ENCODE data around the gene PARP8. TPM values are rescaled to one million over a fixed set of nuclear protein-coding genes. Genes with fewer than 3 reads are reported as not detected.

Gene PARP8
- polyA plus RNA-seq, 1 donor (not counting 4 experiments of a cell fraction or from before 2014, with no cell fraction given), result 29.1 TPM

GRCh38 chr5:50846261-50846660 is 179.8 kb downstream of the PARP8 start:
- Histone ChIP-seq H3K9ac (ENCODE audit: control insufficient read depth, extremely low read depth, insufficient read depth, low read length) (no peak overlapping the region), H3K4me3 (ENCODE audit: control insufficient read depth in 2 of 3, extremely low read depth in 1 of 3, insufficient read depth in 2 of 3, low read depth in 1 of 3, low read length in 3 of 3) (no peak overlapping the region), H3K27ac (ENCODE audit: control insufficient read depth, insufficient read depth, low read length) (no peak overlapping the region), H2AFZ (ENCODE audit: control insufficient read depth, low read length) (no peak overlapping the region), H3K36me3 (ENCODE audit: control insufficient read depth in 2 of 2, extremely low read depth in 1 of 2, insufficient read depth in 2 of 2, low read length in 2 of 2) (no peaks in the 10 kb centered on the region), H3K4me1 (ENCODE audit: control insufficient read depth, extremely low read depth, insufficient read depth, low read length) (no peaks in the 10 kb centered on the region), H3K4me2 (ENCODE audit: control insufficient read depth, extremely low read depth, insufficient read depth, low read depth, low read length) (no peak overlapping the region), H3K9me1 (ENCODE audit: control insufficient read depth, extremely low read depth, insufficient read depth, low read length) (no peaks in the 10 kb centered on the region), H3K27me3 (ENCODE audit: control insufficient read depth, extremely low read depth, insufficient read depth, low read length) (no peaks in the 10 kb centered on the region), H3K79me2 (ENCODE audit: control insufficient read depth, insufficient read depth, low read length) (no peaks in the 10 kb centered on the region), H4K20me1 (ENCODE audit: control insufficient read depth, extremely low read depth, insufficient read depth, low read length) (no peaks in the 10 kb centered on the region), H3K9me3 (ENCODE audit: control insufficient read depth, low read depth, low read length) (no peaks in the 10 kb centered on the region)
- no peak for DNase-seq (ENCODE audit: low read depth, low spot score)
- no peak for FAIRE-seq
- dilution Hi-C loops (cut with MboI; ENCODE audit: extremely low pct_ligation_motif_present, low sequenced_read_pairs), result no loop called here
- TF ChIP-seq CTCF (optimal IDR thresholded peaks at IDR 0.05 in 1 of 3, IDR thresholded peaks at IDR 0.05 in 1 of 3, conservative IDR thresholded peaks at IDR 0.05 in 1 of 3; ENCODE audit: extremely low read depth in 1 of 3, insufficient read depth in 2 of 3, low read length in 3 of 3) (no peak), EZH2 (IDR thresholded peaks at IDR 0.05; ENCODE audit: low read length) (no peak)

- H3K9me1 ChIP-seq (ENCODE audit: control insufficient read depth, extremely low read depth, insufficient read depth, low read length), result no peaks in the 10 kb centered on the region
- no peaks in the 10 kb centered on the region for H3K9me3 ChIP-seq (ENCODE audit: control insufficient read depth, low read depth, low read length)
- no peak overlapping the region for H3K4me3 ChIP-seq (ENCODE audit: control insufficient read depth in 2 of 3, extremely low read depth in 1 of 3, insufficient read depth in 2 of 3, low read depth in 1 of 3, low read length in 3 of 3)
- no peaks in the 10 kb centered on the region for H3K79me2 ChIP-seq (ENCODE audit: control insufficient read depth, insufficient read depth, low read length)
- TF ChIP-seq CTCF (optimal IDR thresholded peaks at IDR 0.05 in 1 of 3, IDR thresholded peaks at IDR 0.05 in 1 of 3, conservative IDR thresholded peaks at IDR 0.05 in 1 of 3; ENCODE audit: extremely low read depth in 1 of 3, insufficient read depth in 2 of 3, low read length in 3 of 3), result no peak
- TF ChIP-seq EZH2 (IDR thresholded peaks at IDR 0.05; ENCODE audit: low read length), result no peak
- dilution Hi-C loops (cut with MboI; ENCODE audit: extremely low pct_ligation_motif_present, low sequenced_read_pairs), result no loop called here
- no peaks in the 10 kb centered on the region for H3K4me1 ChIP-seq (ENCODE audit: control insufficient read depth, extremely low read depth, insufficient read depth, low read length)
- no peak overlapping the region for H3K4me2 ChIP-seq (ENCODE audit: control insufficient read depth, extremely low read depth, insufficient read depth, low read depth, low read length)
- no peak overlapping the region for H2AFZ ChIP-seq (ENCODE audit: control insufficient read depth, low read length)
- no peak for FAIRE-seq
- DNase-seq (ENCODE audit: low read depth, low spot score), result no peak
- no peak overlapping the region for H3K9ac ChIP-seq (ENCODE audit: control insufficient read depth, extremely low read depth, insufficient read depth, low read length)
- H4K20me1 ChIP-seq (ENCODE audit: control insufficient read depth, extremely low read depth, insufficient read depth, low read length), result no peaks in the 10 kb centered on the region
- no peaks in the 10 kb centered on the region for H3K36me3 ChIP-seq (ENCODE audit: control insufficient read depth in 2 of 2, extremely low read depth in 1 of 2, insufficient read depth in 2 of 2, low read length in 2 of 2)
- no peaks in the 10 kb centered on the region for H3K27me3 ChIP-seq (ENCODE audit: control insufficient read depth, extremely low read depth, insufficient read depth, low read length)
- no peak overlapping the region for H3K27ac ChIP-seq (ENCODE audit: control insufficient read depth, insufficient read depth, low read length)
These were observed 183.1 kb downstream of the PARP8 start for GRCh38 chr5:50849554-50849953.
